Effector memory CD8-positive, alpha-beta T cell (primary cell): ENCODE measurements around the gene OGFRL1.

ENCODE experiments used
- ATAC-seq: fragments of 150-1000 bp; cut with Tn5 transposase; replicated peaks from 2 replicates; pipeline ENCODE4 v1.10.0; 2021; ENCODE audit warnings: mild to moderate bottlenecking, moderate library complexity
- DNase-seq, 3 experiments: peaks; one replicate each; pipeline ENCODE4 v3.0.0; 2021
- H3K27ac Mint-ChIP-seq, 2 donors: one replicate each; pipeline ENCODE4 v1.8.0; 2022; ENCODE audit warnings: mild to moderate bottlenecking in 2 of 2, mixed read lengths in 2 of 2, moderate library complexity in 2 of 2
- H3K27me3 Mint-ChIP-seq, 2 donors: one replicate each; pipeline ENCODE4 v1.8.0; 2022; ENCODE audit warnings: mixed read lengths in 2 of 2
- H3K36me3 Mint-ChIP-seq: one replicate; pipeline ENCODE4 v1.8.0; 2022; ENCODE audit warnings: mild to moderate bottlenecking, moderate library complexity, mixed read lengths; ENCODE audit not compliant: insufficient read depth
- H3K4me1 Mint-ChIP-seq, 2 donors: one replicate each; pipeline ENCODE4 v1.8.0; 2022; ENCODE audit warnings: low read depth in 2 of 2, mixed read lengths in 2 of 2
- H3K4me3 Mint-ChIP-seq, 2 donors: one replicate each; pipeline ENCODE4 v1.8.0; 2022; ENCODE audit warnings: mild to moderate bottlenecking in 2 of 2, mixed read lengths in 2 of 2, moderate library complexity in 2 of 2
- H3K9me3 Mint-ChIP-seq, 2 donors: one replicate each; pipeline ENCODE4 v1.8.0; 2022; ENCODE audit warnings: mixed read lengths in 2 of 2
- total RNA-seq, 9 experiments: gene quantifications; one replicate each; lab custom pipeline; 2026; lab: John Stamatoyannopoulos, UW

Gene OGFRL1
- 10.8 to 55.3 (median 42.2) reads per million in 9 experiments for total RNA-seq

- Mint-ChIP-seq H3K4me3 (peak within 1 kb of the TSS; percentile 80 to 86), H3K9me3 (no peaks in the 10 kb centered on the region), H3K36me3 (no peaks in the 10 kb centered on the region), H3K4me1 (peaks cover 34 to 40% of the 10 kb centered on the region in 2 donors), H3K27ac (peak within 1 kb of the TSS; percentile 73 to 77), H3K27me3 (no peaks in the 10 kb centered on the region)
- DNase-seq (peak; percentile 68 to 75 (median 72)), ATAC-seq (peak; percentile 83)
Observed at GRCh38 chr6:71288228-71289038, at the start of gene OGFRL1. Gene OGFRL1 (plus strand): TSS chr6:71288811. CDS start chr6:71288937, 126 bp downstream.

- ATAC-seq, result no peak
- Mint-ChIP-seq H3K36me3 (no peaks in the 10 kb centered on the region), H3K9me3 (no peaks in the 10 kb centered on the region), H3K27ac (no peak overlapping the region), H3K4me3 (no peak overlapping the region), H3K4me1 (no peaks in the 10 kb centered on the region), H3K27me3 (peaks cover 29 to 34% of the 10 kb centered on the region in 2 donors)
- no peak for DNase-seq
Observed at GRCh38 chr6:71239694-71240093, 48.9 kb upstream of the OGFRL1 start.

- H3K36me3 Mint-ChIP-seq, result no peaks in the 10 kb centered on the region
Observed at GRCh38 chr6:71245265-71246049, 43.2 kb upstream of the OGFRL1 start.

GRCh38 chr6:71246596-71246995 is 42.0 kb upstream of the OGFRL1 start:
- no peak overlapping the region for H3K4me3 Mint-ChIP-seq
- no peaks in the 10 kb centered on the region for H3K36me3 Mint-ChIP-seq
- no peak overlapping the region for H3K27ac Mint-ChIP-seq
- H3K4me1 Mint-ChIP-seq, result peaks cover 3 to 4% of the 10 kb centered on the region in 2 donors
- ATAC-seq, result no peak
- DNase-seq, result no peak
- H3K27me3 Mint-ChIP-seq, result peaks cover 0 to 17% of the 10 kb centered on the region in 2 donors
- no peaks in the 10 kb centered on the region for H3K9me3 Mint-ChIP-seq

More at GRCh38 chr6:71245265-71246049, 43.2 kb upstream of the OGFRL1 start:
- H3K9me3 Mint-ChIP-seq, result no peaks in the 10 kb centered on the region
- H3K4me3 Mint-ChIP-seq, result no peak overlapping the region
- peaks cover 3 to 4% of the 10 kb centered on the region in 2 donors for H3K4me1 Mint-ChIP-seq
- no peak for DNase-seq
- H3K27me3 Mint-ChIP-seq, result peaks cover under 1 to 14% of the 10 kb centered on the region in 2 donors
- ATAC-seq, result no peak
- no peak overlapping the region for H3K27ac Mint-ChIP-seq

GRCh38 chr6:71248306-71248765 is 40.3 kb upstream of the OGFRL1 start:
- peak overlapping the region; percentile 14 to 58 for H3K27ac Mint-ChIP-seq

GRCh38 chr6:71248878-71249544 is 39.6 kb upstream of the OGFRL1 start:
- H3K4me1 Mint-ChIP-seq, result peaks cover 3 to 4% of the 10 kb centered on the region in 2 donors
- H3K36me3 Mint-ChIP-seq, result no peaks in the 10 kb centered on the region
- no peaks in the 10 kb centered on the region for H3K9me3 Mint-ChIP-seq
- peaks cover 0 to 24% of the 10 kb centered on the region in 2 donors for H3K27me3 Mint-ChIP-seq
- ATAC-seq (no peak), DNase-seq (no peak)
- H3K4me3 Mint-ChIP-seq, result no peak overlapping the region
- H3K27ac Mint-ChIP-seq, result peak overlapping the region; percentile 14 to 58

More at GRCh38 chr6:71248306-71248765, 40.3 kb upstream of the OGFRL1 start:
- no peak for DNase-seq
- H3K4me1 Mint-ChIP-seq, result peaks cover 3 to 4% of the 10 kb centered on the region in 2 donors
- H3K36me3 Mint-ChIP-seq, result no peaks in the 10 kb centered on the region
- peak; percentile 47 for ATAC-seq
- H3K9me3 Mint-ChIP-seq, result no peaks in the 10 kb centered on the region
- no peak overlapping the region for H3K4me3 Mint-ChIP-seq
- H3K27me3 Mint-ChIP-seq, result peaks cover 0 to 24% of the 10 kb centered on the region in 2 donors

- H3K4me1 Mint-ChIP-seq, result peaks cover 3 to 4% of the 10 kb centered on the region in 2 donors
- no peak overlapping the region for H3K4me3 Mint-ChIP-seq
- peak overlapping the region in 1 of 2 donors; percentile 19 for H3K27ac Mint-ChIP-seq
- peaks cover 0 to 30% of the 10 kb centered on the region in 2 donors for H3K27me3 Mint-ChIP-seq
- peak; percentile 45 for ATAC-seq
- H3K9me3 Mint-ChIP-seq, result no peaks in the 10 kb centered on the region
- no peak for DNase-seq
- no peaks in the 10 kb centered on the region for H3K36me3 Mint-ChIP-seq
Observed at GRCh38 chr6:71250099-71250602, 38.5 kb upstream of the OGFRL1 start.

GRCh38 chr6:71252410-71252809 is 36.2 kb upstream of the OGFRL1 start:
- Mint-ChIP-seq H3K27ac (no peak overlapping the region), H3K4me3 (no peak overlapping the region), H3K27me3 (peaks cover 20 to 28% of the 10 kb centered on the region in 2 donors), H3K9me3 (no peaks in the 10 kb centered on the region), H3K36me3 (no peaks in the 10 kb centered on the region), H3K4me1 (peaks cover 3 to 4% of the 10 kb centered on the region in 2 donors)
- DNase-seq, result no peak
- no peak for ATAC-seq

- no peaks in the 10 kb centered on the region for H3K9me3 Mint-ChIP-seq
- H3K27ac Mint-ChIP-seq, result no peak overlapping the region
- H3K36me3 Mint-ChIP-seq, result no peaks in the 10 kb centered on the region
- DNase-seq, result no peak
- H3K4me3 Mint-ChIP-seq, result no peak overlapping the region
- ATAC-seq, result no peak
- H3K27me3 Mint-ChIP-seq, result peaks cover 23 to 28% of the 10 kb centered on the region in 2 donors
- peaks cover 3 to 4% of the 10 kb centered on the region in 2 donors for H3K4me1 Mint-ChIP-seq
Observed at GRCh38 chr6:71252960-71253359, 35.7 kb upstream of the OGFRL1 start.

GRCh38 chr6:71254323-71254722 is 34.3 kb upstream of the OGFRL1 start:
- H3K9me3 Mint-ChIP-seq, result no peaks in the 10 kb centered on the region
- ATAC-seq, result no peak
- DNase-seq, result no peak
- H3K4me3 Mint-ChIP-seq, result no peak overlapping the region
- H3K36me3 Mint-ChIP-seq, result no peaks in the 10 kb centered on the region
- H3K27me3 Mint-ChIP-seq, result peaks cover 29 to 30% of the 10 kb centered on the region in 2 donors
- H3K4me1 Mint-ChIP-seq, result no peaks in the 10 kb centered on the region
- no peak overlapping the region for H3K27ac Mint-ChIP-seq

GRCh38 chr6:71258078-71258866 is 30.3 kb upstream of the OGFRL1 start:
- H3K27ac Mint-ChIP-seq, result no peak overlapping the region
- H3K27me3 Mint-ChIP-seq, result peaks cover 35 to 42% of the 10 kb centered on the region in 2 donors
- no peaks in the 10 kb centered on the region for H3K4me1 Mint-ChIP-seq
- H3K4me3 Mint-ChIP-seq, result no peak overlapping the region
- DNase-seq (no peak), ATAC-seq (no peak)
- no peaks in the 10 kb centered on the region for H3K36me3 Mint-ChIP-seq
- H3K9me3 Mint-ChIP-seq, result no peaks in the 10 kb centered on the region

GRCh38 chr6:71259888-71260604 is 28.6 kb upstream of the OGFRL1 start:
- Mint-ChIP-seq H3K27me3 (peaks cover 30 to 42% of the 10 kb centered on the region in 2 donors), H3K27ac (no peak overlapping the region), H3K4me3 (no peak overlapping the region), H3K9me3 (no peaks in the 10 kb centered on the region), H3K4me1 (no peaks in the 10 kb centered on the region), H3K36me3 (no peaks in the 10 kb centered on the region)
- DNase-seq (no peak), ATAC-seq (no peak)
